ENCODE results near the gene IZUMO1R.
"Not testable (repeated sequence)": the region's sequence is repeated elsewhere in the genome, so short reads cannot be mapped to it uniquely, and the experiment has no call there.

The IZUMO1R gene

DNA sequence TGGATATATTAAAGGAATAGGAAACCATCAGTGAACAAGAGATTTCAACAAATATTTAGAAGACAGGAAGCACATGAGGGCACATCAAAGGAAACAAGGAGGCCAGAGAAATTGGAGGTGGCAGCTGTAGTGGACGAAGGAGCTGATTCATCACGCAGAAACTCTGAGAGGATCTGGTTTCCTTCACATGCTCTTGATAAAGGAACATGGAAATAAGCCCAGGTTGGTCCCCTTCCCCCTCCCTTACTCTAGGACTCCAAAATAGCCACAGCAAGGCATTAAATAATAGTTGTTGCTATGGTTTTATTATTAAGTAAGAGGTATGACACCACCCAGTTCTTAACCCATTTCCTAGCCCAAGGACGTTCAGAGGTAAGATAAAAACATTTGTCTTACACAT lies 11.3 kb downstream of the IZUMO1R start:
- in situ Hi-C loops (cut with MboI; ENCODE audit: low pct_unique_long_range_greater_than_20kb, low sequenced_read_pairs), result no loop called here
- no peak for DNase-seq

DNA sequence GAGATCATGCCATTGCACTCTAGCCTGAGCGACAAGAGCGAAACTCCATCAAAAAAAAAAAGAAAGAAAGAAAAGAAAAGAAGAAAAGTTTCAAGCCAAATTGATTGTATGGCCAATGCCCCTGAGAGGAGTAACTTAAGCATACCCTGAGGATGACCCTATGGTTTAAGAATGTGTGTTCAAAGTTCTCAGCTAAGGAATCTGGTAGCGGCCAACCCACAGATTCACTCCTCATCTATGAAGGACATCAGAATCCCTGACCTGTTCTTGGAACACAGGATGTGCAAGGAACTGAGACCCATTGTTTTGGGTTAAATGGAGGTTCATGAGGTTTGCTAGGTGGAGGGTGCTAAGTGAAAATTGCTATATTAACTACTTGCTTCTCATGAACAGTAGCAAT lies 18.1 kb downstream of the IZUMO1R start:
- in situ Hi-C loops (cut with MboI; ENCODE audit: low pct_unique_long_range_greater_than_20kb, low sequenced_read_pairs), result no loop called here
- no peak for DNase-seq

DNA sequence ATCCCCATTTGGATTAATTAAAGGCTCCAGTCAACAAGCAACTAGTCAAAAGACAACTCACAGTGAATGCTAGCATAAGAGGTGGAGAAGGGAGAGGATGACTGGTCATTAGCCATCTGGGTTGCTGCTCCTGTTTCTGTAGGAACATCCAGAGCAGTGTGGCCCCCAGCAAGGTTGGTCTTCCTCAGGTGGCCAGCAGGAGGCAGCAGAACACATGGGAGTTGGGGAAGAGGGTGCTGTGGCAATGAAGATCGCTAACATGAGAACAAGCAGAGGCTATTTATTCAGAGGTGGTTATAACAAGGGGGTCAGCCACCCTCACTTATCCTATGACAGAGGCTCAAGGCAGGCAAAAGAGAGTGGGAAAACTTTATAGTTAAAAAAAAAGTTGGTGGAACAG lies 21.3 kb downstream of the IZUMO1R start:
- in situ Hi-C loops (cut with MboI; ENCODE audit: low pct_unique_long_range_greater_than_20kb, low sequenced_read_pairs), result no loop called here
- peak; percentile 75 for DNase-seq

DNA sequence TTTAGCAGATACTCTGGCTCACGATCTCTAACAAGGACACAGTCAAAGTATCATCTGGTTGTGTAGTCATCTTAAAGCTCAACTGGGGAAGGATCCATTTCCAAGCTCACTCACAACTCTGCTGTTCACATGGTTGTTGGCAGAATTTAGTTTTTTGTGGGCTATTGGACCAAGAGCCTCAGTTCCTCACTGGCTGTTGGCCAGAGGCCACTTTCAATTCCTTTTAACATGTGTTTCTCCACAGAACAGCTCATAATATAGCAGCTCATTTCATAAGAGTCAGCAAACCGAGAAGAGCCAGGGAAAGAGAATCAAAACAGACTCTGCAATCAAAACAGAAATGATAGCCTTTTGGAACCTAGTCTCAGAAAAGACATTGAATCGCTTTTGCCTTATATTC lies 22.6 kb downstream of the IZUMO1R start:
- in situ Hi-C loops (cut with MboI; ENCODE audit: low pct_unique_long_range_greater_than_20kb, low sequenced_read_pairs), result no loop called here

DNA sequence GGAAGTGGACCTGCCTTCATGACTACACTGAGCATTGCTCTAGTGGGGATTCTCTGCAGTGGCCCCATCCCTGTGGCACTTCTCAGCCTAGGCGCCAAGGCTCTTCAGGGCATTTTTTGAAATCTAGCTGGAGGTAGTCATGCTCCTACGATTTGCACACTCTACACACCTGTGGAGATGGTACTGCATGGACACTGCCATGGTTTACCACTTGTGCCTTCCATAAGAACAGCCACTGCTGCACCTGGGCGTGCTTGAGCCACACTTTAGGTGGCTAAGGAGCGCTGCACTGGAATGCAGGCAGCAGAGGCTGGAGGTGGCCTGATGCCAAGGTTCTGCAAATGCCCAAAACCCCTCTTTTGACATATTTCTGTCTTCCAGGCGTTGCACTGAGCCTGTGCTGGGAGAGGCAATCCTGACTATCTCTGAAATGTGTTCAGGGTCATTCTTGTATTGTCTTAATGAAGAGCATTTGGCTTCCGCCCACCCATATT lies 24.3 kb downstream of the IZUMO1R start:
- in situ Hi-C loops (cut with MboI; ENCODE audit: low pct_unique_long_range_greater_than_20kb, low sequenced_read_pairs), result no loop called here
- no peak for DNase-seq

More for the DNA sequence above, 22.6 kb downstream of the IZUMO1R start:
- DNase-seq, result no peak

DNA sequence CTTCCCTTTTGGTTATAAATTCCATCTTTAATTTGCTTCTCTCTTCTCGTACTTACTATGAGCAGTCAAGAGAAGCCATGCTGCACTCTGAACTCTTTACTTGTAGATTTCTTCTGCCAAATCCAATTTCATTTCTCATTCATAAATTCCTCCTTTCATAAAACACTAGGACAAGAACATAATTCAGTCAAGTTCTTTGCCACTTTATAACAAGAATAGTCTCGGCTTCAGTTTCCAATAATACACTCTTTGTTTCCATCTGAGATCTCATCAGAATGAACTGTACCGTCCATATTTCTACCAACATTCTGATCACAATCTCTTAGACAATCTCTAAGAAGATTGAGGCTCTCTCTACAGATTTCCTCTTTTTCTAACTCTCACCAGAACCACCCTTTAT lies 25.1 kb downstream of the IZUMO1R start:
- in situ Hi-C loops (cut with MboI; ENCODE audit: low pct_unique_long_range_greater_than_20kb, low sequenced_read_pairs), result no loop called here
- no peak for DNase-seq

DNA sequence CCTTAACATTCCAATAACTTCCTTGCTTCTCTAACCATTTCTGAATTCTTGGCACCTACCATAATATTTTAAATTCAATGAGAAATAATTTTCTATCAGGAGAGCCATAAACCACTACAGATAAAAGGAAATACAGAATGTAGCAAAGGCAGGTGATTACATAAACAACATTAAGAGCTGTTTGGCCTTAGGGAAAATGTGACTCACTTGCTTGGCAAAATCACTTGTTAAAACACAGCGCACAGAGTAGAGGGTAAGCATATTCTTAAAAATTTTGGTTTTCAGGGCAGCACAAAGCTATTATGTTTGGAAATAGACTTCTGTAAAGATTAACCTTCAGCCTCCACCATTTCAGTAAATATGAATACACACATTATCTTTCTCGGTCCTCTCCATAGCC lies 26.4 kb downstream of the IZUMO1R start:
- in situ Hi-C loops (cut with MboI; ENCODE audit: low pct_unique_long_range_greater_than_20kb, low sequenced_read_pairs), result no loop called here
- DNase-seq, result no peak

DNA sequence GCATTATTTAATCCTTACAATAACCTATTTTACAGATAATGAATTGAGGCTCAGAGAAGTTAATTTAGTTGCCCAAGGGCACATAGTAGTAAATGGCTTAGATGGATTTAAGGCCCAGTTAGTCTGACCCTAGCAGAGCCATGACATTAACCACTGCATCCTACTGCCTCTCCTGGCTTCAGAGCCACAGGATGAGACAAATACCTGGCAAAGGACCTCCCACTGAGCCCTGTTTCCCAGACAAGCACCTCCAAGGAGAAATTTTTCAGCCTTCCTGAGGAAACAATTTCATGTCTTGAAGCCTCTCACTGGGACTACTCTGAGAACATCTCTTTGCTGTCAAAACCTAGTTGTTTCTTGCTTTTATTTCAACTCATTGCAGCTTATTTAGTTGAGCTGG lies 28.4 kb downstream of the IZUMO1R start:
- in situ Hi-C loops (cut with MboI; ENCODE audit: low pct_unique_long_range_greater_than_20kb, low sequenced_read_pairs), result no loop called here
- DNase-seq, result no peak

DNA sequence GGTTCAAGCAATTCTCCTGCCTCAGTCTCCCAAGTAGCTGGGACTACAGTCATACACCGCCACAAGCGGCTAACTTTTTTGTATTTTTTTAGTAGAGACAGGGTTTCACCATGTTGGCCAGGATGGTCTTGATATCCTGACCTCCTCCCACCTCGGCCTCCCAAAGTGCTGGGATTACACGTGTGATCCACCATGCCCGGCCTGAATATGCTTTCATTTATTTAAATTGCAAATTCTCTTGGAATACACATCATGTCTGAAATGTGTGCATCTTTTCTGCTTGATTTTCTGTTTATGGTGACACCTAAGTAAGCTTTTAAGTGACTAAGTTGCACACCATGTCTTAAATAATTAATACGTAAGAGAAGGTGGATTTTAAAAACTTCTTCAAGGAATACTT lies 31.7 kb downstream of the IZUMO1R start:
- in situ Hi-C loops (cut with MboI; ENCODE audit: low pct_unique_long_range_greater_than_20kb, low sequenced_read_pairs), result no loop called here
- DNase-seq, result no peak

DNA sequence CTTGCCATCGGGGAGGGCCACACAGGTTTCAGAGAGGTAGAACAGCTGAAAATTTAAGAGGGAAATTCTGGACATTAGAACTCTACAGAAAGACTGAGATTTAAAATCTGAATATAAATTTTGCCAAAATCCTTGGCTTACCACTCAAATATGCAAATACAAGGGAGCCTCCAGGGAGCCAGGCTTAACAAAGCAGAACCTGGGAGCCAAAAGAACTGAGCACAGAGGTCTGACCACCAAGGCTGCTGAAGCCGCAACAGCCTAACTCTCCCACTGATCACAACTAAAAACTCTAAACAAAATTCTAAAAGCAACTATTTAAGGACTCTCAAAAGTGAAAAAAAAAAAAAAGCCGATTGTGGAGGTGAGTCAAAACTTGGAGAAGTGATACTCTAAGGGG lies 34.3 kb downstream of the IZUMO1R start:
- in situ Hi-C loops (cut with MboI; ENCODE audit: low pct_unique_long_range_greater_than_20kb, low sequenced_read_pairs), result no loop called here
- DNase-seq, result no peak

DNA sequence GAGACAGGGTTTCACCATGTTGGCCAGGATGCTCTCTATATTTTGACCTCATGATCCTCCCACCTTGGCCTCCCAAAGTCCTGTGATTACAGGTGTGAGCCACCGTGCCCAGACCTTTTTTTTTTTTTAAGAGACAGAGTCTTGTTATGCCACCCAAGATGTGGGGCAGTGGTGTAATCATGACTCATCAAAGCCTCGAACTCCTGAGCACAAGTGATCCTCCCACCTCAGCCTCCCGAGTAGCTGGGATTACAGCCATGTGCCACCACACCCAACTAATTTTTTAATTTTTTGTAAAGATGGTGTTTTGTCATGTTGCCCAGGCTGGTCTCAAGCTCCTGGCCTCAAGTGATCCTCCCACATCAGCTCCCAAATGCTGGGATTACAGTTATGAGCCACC lies 37.9 kb downstream of the IZUMO1R start:
- in situ Hi-C loops (cut with MboI; ENCODE audit: low pct_unique_long_range_greater_than_20kb, low sequenced_read_pairs), result no loop called here
- DNase-seq, result no peak

DNA sequence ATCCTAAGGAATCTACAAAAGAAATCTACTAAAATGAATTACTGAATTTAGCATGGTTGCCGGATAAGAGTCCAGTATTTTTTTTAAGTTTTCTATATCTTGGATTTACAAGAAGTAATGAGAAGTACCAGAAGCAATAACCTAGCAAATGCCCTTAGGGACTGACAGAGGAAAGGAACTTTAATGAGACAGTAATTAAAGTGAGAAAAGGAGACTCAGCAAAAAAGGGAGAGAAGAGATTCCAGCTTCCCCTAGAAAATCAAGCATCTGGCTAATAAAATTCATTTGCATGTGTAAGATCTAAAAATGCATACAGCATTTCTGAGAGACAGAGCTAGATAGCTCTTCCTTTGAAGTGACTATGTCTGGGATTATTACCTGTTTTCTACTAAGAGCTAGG lies 39.1 kb downstream of the IZUMO1R start:
- no peak for DNase-seq
- in situ Hi-C loops (cut with MboI; ENCODE audit: low pct_unique_long_range_greater_than_20kb, low sequenced_read_pairs), result no loop called here

DNA sequence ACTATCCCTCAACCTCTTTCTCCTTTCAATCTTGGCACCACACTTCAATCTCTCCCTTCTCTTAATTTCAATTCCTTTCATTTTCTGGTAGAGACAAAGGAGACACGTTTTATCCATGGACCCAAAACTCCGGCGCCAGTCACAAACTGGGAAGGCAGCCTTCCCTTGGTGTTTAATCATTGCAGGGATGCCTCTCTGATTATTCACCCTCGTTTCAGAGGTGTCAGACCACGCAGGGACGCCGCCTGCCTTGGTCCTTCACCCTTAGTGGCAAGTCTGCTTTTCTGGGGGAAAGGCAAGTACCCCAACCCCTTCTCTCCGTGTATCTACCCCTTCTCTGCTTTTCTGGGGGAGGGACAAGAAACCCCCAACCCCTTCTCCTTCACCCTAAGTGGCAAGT lies 41.9 kb downstream of the IZUMO1R start:
- DNase-seq; in situ Hi-C loops (cut with MboI; ENCODE audit: low pct_unique_long_range_greater_than_20kb, low sequenced_read_pairs): not testable (repeated sequence)

DNA sequence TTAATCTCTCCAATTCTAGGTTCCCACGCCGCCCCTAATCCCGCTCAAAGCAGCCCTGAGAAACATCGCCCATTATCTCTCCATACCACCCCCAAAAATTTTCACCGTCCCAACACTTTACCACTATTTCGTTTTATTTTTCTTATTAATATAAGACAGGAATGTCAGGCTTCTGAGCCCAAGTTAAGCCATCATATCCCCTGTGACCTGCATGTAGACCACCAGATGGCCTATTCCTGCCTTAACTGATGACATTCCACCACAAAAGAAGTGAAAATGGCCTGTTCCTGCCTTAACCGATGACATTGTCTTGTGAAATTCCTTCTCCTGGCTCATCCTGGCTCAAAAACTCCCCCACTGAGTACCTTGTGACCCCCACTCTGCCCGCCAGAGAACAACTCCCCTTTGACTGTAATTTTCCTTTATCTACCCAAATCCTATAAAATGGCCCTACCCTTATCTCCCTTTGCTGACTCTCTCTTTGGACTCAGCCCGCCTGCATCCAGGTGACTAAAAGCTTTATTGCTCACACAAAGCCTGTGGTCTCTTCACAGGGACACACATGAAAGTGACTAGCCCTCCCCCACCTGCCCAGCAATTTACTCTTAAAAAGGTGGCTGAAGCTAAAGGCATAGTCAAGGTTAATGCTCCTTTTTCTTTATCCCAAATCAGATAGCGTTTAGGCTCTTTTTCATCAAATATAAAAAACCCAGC lies 46.6 kb downstream of the IZUMO1R start:
- DNase-seq; in situ Hi-C loops (cut with MboI; ENCODE audit: low pct_unique_long_range_greater_than_20kb, low sequenced_read_pairs): not testable (repeated sequence)

Measured in KBM-7 (cell line).